ENCODE results near the gene ALDH9A1. TPM values are rescaled to one million over a fixed set of nuclear protein-coding genes. Genes with fewer than 3 reads are reported as not detected.

The ALDH9A1 gene
- polyA plus RNA-seq, 2 of the 4 experiments (the other 2 are of a cell fraction): 40.5 to 77.1 TPM

- TF ChIP-seq CHD4 (IDR thresholded peaks at IDR 0.05; ENCODE audit: borderline replicate concordance) (no peak), CHD2 (IDR thresholded peaks at IDR 0.05; ENCODE audit: low read length, partially characterized antibody) (no peak), HOXA7 (CRISPR knock-in tag; IDR thresholded peaks at IDR 0.05) (no peak), USF2 (IDR thresholded peaks at IDR 0.05) (no peak), POLR2A (IDR thresholded peaks at IDR 0.05; ENCODE audit: low read length) (no peak)
- Histone ChIP-seq H3K4me1 (peaks cover 57% of the 10 kb centered on the region), H3K4me2 (peak overlapping the region; percentile 93), H3K4me3 (peak overlapping the region; percentile 72), H3K9me3 (no peaks in the 10 kb centered on the region), H3K27ac (peak overlapping the region; percentile 86 to 92)
- 82% methylated on average over 7 of the region's 7 CpGs for WGBS (ENCODE audit: missing lambda C conversion rate)
- ChIA-PET CTCF (interaction anchor here (0.6 to 3.3 kb wide), 6 partner anchors 13 to 281 kb away, joined by 3 to 12 read pairs (median 4); no protein-coding TSS in a partner anchor), POLR2A (interaction anchor here (1.0 kb wide), 1 partner anchor 65 kb away, joined by 5 read pairs; the partner anchor contains the start of gene ALDH9A1)
- DNase-seq (ENCODE audit: low read depth in 1 of 2, low spot score in 1 of 2) (no peak), FAIRE-seq (no peak), ATAC-seq (no peak)
Observed at GRCh38 chr1:165632491-165632890, 65.9 kb downstream of the ALDH9A1 start.

GRCh38 chr1:165632152-165632469 is 66.3 kb downstream of the ALDH9A1 start:
- ATAC-seq (peak; percentile 18 to 22; a peak in 5 of 6 replicates), FAIRE-seq (no peak), DNase-seq (ENCODE audit: low read depth in 1 of 2, low spot score in 1 of 2) (no peak)
- H3K4me1 ChIP-seq: peaks cover 54% of the 10 kb centered on the region
- POLR2A ChIA-PET: interaction anchor here (1.0 kb wide), 1 partner anchor 66 kb away, joined by 5 read pairs; the partner anchor contains the start of gene ALDH9A1
- 25% methylated on average over 5 of the region's 5 CpGs for WGBS (ENCODE audit: missing lambda C conversion rate)
- peak overlapping the region; percentile 93 for H3K4me2 ChIP-seq
- H3K4me3 ChIP-seq: peak overlapping the region; percentile 72
- TF ChIP-seq ZNF302 (CRISPR knock-in tag; IDR thresholded peaks at IDR 0.05) (no peak), REST (IDR thresholded peaks at IDR 0.05) (no peak), ESRRA (IDR thresholded peaks at IDR 0.05; ENCODE audit: borderline replicate concordance, low read length) (no peak), PBX3 (IDR thresholded peaks at IDR 0.05) (no peak), KDM1A (IDR thresholded peaks at IDR 0.05; ENCODE audit: low read depth) (no peak), ELK1 (IDR thresholded peaks at IDR 0.05; ENCODE audit: low read depth, low read length) (no peak), PHF8 (IDR thresholded peaks at IDR 0.05; ENCODE audit: borderline replicate concordance, low read depth) (no peak), TP53 (CRISPR knock-in tag; IDR thresholded peaks at IDR 0.05) (no peak)
- H3K27ac ChIP-seq: peak overlapping the region; percentile 86 to 92
- H3K9me3 ChIP-seq: no peaks in the 10 kb centered on the region
- CTCF ChIA-PET: interaction anchor here (0.6 to 3.3 kb wide), 6 partner anchors 12 to 282 kb away, joined by 3 to 12 read pairs (median 4); no protein-coding TSS in a partner anchor

- no peak for FAIRE-seq
- H3K27ac ChIP-seq: peak overlapping the region; percentile 86 to 92
- H3K4me3 ChIP-seq: peak overlapping the region; percentile 72
- DNase-seq (ENCODE audit: low read depth in 1 of 2, low spot score in 1 of 2): peak; percentile 61 to 68
- ChIA-PET CTCF (interaction anchor here (0.6 to 3.3 kb wide), 7 partner anchors 12 to 282 kb away, joined by 3 to 12 read pairs (median 4); no protein-coding TSS in a partner anchor), POLR2A (interaction anchor here (1.0 kb wide), 1 partner anchor 66 kb away, joined by 5 read pairs; the partner anchor contains the start of gene ALDH9A1)
- no peaks in the 10 kb centered on the region for H3K9me3 ChIP-seq
- H3K4me2 ChIP-seq: peak overlapping the region; percentile 93
- under 1% methylated on average over 31 of the region's 31 CpGs for WGBS (ENCODE audit: missing lambda C conversion rate)
- peaks cover 48% of the 10 kb centered on the region for H3K4me1 ChIP-seq
- peak; percentile 79 to 80 for ATAC-seq
- TF ChIP-seq E2F6 (IDR thresholded peaks at IDR 0.05; ENCODE audit: borderline replicate concordance, low read depth) (no peak), SMC3 (IDR thresholded peaks at IDR 0.05) (0 out of 3 replicates have a peak, but pooled peaks have one; percentile 25), BHLHE40 (IDR thresholded peaks at IDR 0.05; ENCODE audit: low read depth, low read length) (no peak), ZC3H11A (IDR thresholded peaks at IDR 0.05) (no peak), NPAS2 (CRISPR knock-in tag; IDR thresholded peaks at IDR 0.05; ENCODE audit: borderline replicate concordance) (no peak), CBX2 (IDR thresholded peaks at IDR 0.05; ENCODE audit: borderline replicate concordance, low read depth) (no peak), RFX5 (IDR thresholded peaks at IDR 0.05) (no peak), CTCF (IDR thresholded peaks at IDR 0.05) (peak; percentile 22; the same call in 1 of the 3 replicates), TFCP2L1 (CRISPR knock-in tag; IDR thresholded peaks at IDR 0.05) (no peak), EP300 (IDR thresholded peaks at IDR 0.05) (no peak)
Observed at GRCh38 chr1:165631342-165632151, 66.8 kb downstream of the ALDH9A1 start.
